Endothelial cell of umbilical vein (primary cell): ENCODE results near the gene SYT2.

Experiments used
- CTCF ChIP-seq, 2 donors: IDR thresholded peaks; 1 replicate in 1 of 2; 2 replicates in 1 of 2; pipeline ENCODE4 v1.5.1; 2011; ENCODE audit warnings: low read length in 2 of 2, mild to moderate bottlenecking in 2 of 2, moderate library complexity in 2 of 2, control low read depth in 1 of 2, inconsistent platforms in 1 of 2, low read depth in 1 of 2; ENCODE audit not compliant: insufficient read depth in 1 of 2; ENCODE audit errors: extremely low read depth in 1 of 2
- EZH2 ChIP-seq: IDR thresholded peaks from 2 replicates; pipeline ENCODE4 v1.6.1; 2012; ENCODE audit warnings: borderline replicate concordance, low read depth, mild to moderate bottlenecking, moderate library complexity, low read length, inconsistent platforms; ENCODE audit not compliant: severe bottlenecking
- POLR2A ChIP-seq: IDR thresholded peaks from 2 replicates; pipeline ENCODE4 v1.6.1; 2012; ENCODE audit warnings: low read depth, mild to moderate bottlenecking, control low read depth, low read length
- POLR2AphosphoS5 ChIP-seq: IDR thresholded peaks from 2 replicates; pipeline ENCODE4 v1.6.1; 2012; ENCODE audit warnings: low read depth, mild to moderate bottlenecking, control low read depth, low read length, moderate library complexity; ENCODE audit not compliant: insufficient read depth
- TF ChIP-seq, protein P1 (sequence below): IDR thresholded peaks from 2 replicates; pipeline ENCODE4 v1.6.1; 2011; ENCODE audit not compliant: insufficient read depth, insufficient read length

DNA sequence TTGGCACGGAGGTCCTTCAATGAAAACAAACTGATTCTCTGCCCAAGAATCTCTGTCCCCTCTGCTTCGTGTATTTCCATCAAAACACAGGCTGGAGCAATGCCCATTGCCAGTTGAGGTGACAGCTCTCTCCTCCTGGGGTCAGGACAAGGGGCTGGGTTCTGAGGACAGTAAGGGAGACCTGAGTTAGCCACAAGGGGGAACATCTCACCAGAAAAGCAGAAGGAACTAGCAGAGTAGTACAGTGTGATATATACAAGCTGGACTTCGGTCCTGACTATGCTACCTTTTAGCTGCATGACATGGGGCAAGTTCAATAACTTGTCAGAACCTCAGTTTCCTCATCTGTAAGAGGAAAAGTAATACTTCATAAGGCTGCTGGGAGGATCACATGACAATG, 50.3 kb downstream of the SYT2 start:
- TF ChIP-seq CTCF (IDR thresholded peaks at IDR 0.05; ENCODE audit: extremely low read depth in 1 of 2, insufficient read depth in 1 of 2, low read depth in 1 of 2, low read length in 2 of 2) (no peak), POLR2A (no peak), EZH2 (no peak), POLR2AphosphoS5 (no peak)
- TF ChIP-seq, protein P1, sequence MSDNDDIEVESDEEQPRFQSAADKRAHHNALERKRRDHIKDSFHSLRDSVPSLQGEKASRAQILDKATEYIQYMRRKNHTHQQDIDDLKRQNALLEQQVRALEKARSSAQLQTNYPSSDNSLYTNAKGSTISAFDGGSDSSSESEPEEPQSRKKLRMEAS: no peak
